Measurements from ENCODE around the gene TRIM50. TPM values are rescaled to one million over a fixed set of nuclear protein-coding genes. Genes with fewer than 3 reads are reported as not detected.

Gene TRIM50
- total and polyA plus RNA-seq, 4 donors, result 0.14 to 1.4 (median 0.15) TPM

GRCh38 chr7:73342645-73343044 lies 14.8 kb upstream of the TRIM50 start:
- no peak overlapping the region for H3K27ac ChIP-seq (ENCODE audit: low read depth in 1 of 2, low read length in 2 of 2)
- H3K9me3 ChIP-seq (ENCODE audit: control insufficient read depth in 4 of 4, low read length in 3 of 4), result no peaks in the 10 kb centered on the region
- H3K4me1 ChIP-seq (ENCODE audit: control insufficient read depth in 4 of 4, insufficient read depth in 4 of 4, low read length in 3 of 4), result peaks cover 5 to 36% (median 20%) of the 10 kb centered on the region in 4 donors
- no peak for TF ChIP-seq YY1 (IDR thresholded peaks at IDR 0.05)
- TF ChIP-seq, protein P1, sequence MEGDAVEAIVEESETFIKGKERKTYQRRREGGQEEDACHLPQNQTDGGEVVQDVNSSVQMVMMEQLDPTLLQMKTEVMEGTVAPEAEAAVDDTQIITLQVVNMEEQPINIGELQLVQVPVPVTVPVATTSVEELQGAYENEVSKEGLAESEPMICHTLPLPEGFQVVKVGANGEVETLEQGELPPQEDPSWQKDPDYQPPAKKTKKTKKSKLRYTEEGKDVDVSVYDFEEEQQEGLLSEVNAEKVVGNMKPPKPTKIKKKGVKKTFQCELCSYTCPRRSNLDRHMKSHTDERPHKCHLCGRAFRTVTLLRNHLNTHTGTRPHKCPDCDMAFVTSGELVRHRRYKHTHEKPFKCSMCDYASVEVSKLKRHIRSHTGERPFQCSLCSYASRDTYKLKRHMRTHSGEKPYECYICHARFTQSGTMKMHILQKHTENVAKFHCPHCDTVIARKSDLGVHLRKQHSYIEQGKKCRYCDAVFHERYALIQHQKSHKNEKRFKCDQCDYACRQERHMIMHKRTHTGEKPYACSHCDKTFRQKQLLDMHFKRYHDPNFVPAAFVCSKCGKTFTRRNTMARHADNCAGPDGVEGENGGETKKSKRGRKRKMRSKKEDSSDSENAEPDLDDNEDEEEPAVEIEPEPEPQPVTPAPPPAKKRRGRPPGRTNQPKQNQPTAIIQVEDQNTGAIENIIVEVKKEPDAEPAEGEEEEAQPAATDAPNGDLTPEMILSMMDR (IDR thresholded peaks at IDR 0.05; ENCODE audit: low read depth, low read length, missing input control), result peak; percentile 63
- no peak for TF ChIP-seq RXRA (IDR thresholded peaks at IDR 0.05)
- TF ChIP-seq RAD21 (IDR thresholded peaks at IDR 0.05), result peak; percentile 86 to 92
- no peak for DNase-seq (ENCODE audit: low spot score)
- H3K9ac ChIP-seq (ENCODE audit: low read depth in 1 of 2, low read length in 2 of 2), result no peak overlapping the region
- H3K36me3 ChIP-seq (ENCODE audit: control insufficient read depth in 4 of 4, insufficient read depth in 3 of 4, low read depth in 1 of 4, low read length in 3 of 4), result no peaks in the 10 kb centered on the region
- no peaks in the 10 kb centered on the region for H3K27me3 ChIP-seq (ENCODE audit: control insufficient read depth in 4 of 4, insufficient read depth in 4 of 4, low read length in 3 of 4)
- no peak overlapping the region for H3K4me3 ChIP-seq (ENCODE audit: low read depth in 1 of 3, low read length in 3 of 3)
- 44% methylated on average over 8 of the region's 8 CpGs for WGBS

DNA sequence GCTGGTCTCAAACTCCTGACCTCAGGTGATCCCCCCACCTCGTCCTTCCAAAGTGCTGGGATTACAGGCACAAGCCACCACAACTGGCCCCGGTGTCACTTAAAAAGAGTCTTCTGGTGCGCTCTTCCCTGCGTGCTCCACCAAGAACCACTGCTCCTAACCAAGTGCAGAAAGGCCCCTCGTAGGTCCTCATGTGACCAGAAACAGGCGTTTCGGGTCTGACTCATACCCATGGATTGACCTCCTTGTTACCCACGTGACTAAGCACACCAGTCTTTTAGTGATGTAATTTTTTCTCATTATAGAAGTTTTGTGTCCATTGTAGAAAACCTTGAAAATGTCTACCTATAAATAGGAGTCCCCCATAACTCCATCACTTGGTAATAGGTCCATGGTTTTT lies 14.0 kb upstream of the TRIM50 start:
- WGBS, result 69% methylated on average over 8 of the region's 8 CpGs
- Histone ChIP-seq H3K27ac (ENCODE audit: low read depth in 1 of 2, low read length in 2 of 2) (no peak overlapping the region), H3K9ac (ENCODE audit: low read depth in 1 of 2, low read length in 2 of 2) (no peak overlapping the region), H3K4me1 (ENCODE audit: control insufficient read depth in 4 of 4, insufficient read depth in 4 of 4, low read length in 3 of 4) (peaks cover 5 to 36% (median 20%) of the 10 kb centered on the region in 4 donors), H3K9me3 (ENCODE audit: control insufficient read depth in 4 of 4, low read length in 3 of 4) (no peaks in the 10 kb centered on the region), H3K27me3 (ENCODE audit: control insufficient read depth in 4 of 4, insufficient read depth in 4 of 4, low read length in 3 of 4) (no peaks in the 10 kb centered on the region), H3K4me3 (ENCODE audit: low read depth in 1 of 3, low read length in 3 of 3) (no peak overlapping the region), H3K36me3 (ENCODE audit: control insufficient read depth in 4 of 4, insufficient read depth in 3 of 4, low read depth in 1 of 4, low read length in 3 of 4) (no peaks in the 10 kb centered on the region)
- TF ChIP-seq FOXA2 (IDR thresholded peaks at IDR 0.05), result no peak
- TF ChIP-seq FOXA1 (IDR thresholded peaks at IDR 0.05), result no peak
- TF ChIP-seq HNF4A (conservative IDR thresholded peaks at IDR 0.05), result no peak
- no peak for TF ChIP-seq GABPA (IDR thresholded peaks at IDR 0.05 in 1 of 2, conservative IDR thresholded peaks at IDR 0.05 in 1 of 2)
- TF ChIP-seq, protein P2, sequence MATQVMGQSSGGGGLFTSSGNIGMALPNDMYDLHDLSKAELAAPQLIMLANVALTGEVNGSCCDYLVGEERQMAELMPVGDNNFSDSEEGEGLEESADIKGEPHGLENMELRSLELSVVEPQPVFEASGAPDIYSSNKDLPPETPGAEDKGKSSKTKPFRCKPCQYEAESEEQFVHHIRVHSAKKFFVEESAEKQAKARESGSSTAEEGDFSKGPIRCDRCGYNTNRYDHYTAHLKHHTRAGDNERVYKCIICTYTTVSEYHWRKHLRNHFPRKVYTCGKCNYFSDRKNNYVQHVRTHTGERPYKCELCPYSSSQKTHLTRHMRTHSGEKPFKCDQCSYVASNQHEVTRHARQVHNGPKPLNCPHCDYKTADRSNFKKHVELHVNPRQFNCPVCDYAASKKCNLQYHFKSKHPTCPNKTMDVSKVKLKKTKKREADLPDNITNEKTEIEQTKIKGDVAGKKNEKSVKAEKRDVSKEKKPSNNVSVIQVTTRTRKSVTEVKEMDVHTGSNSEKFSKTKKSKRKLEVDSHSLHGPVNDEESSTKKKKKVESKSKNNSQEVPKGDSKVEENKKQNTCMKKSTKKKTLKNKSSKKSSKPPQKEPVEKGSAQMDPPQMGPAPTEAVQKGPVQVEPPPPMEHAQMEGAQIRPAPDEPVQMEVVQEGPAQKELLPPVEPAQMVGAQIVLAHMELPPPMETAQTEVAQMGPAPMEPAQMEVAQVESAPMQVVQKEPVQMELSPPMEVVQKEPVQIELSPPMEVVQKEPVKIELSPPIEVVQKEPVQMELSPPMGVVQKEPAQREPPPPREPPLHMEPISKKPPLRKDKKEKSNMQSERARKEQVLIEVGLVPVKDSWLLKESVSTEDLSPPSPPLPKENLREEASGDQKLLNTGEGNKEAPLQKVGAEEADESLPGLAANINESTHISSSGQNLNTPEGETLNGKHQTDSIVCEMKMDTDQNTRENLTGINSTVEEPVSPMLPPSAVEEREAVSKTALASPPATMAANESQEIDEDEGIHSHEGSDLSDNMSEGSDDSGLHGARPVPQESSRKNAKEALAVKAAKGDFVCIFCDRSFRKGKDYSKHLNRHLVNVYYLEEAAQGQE (IDR thresholded peaks at IDR 0.05), result no peak
- DNase-seq (ENCODE audit: low spot score), result no peak

GRCh38 chr7:73340514-73340913 lies 12.6 kb upstream of the TRIM50 start:
- no peak for TF ChIP-seq SP1 (IDR thresholded peaks at IDR 0.05)
- no peak for TF ChIP-seq RXRA (IDR thresholded peaks at IDR 0.05)
- no peak for TF ChIP-seq EGR1 (IDR thresholded peaks at IDR 0.05; ENCODE audit: low read depth in 2 of 2)
- TF ChIP-seq, protein P3, sequence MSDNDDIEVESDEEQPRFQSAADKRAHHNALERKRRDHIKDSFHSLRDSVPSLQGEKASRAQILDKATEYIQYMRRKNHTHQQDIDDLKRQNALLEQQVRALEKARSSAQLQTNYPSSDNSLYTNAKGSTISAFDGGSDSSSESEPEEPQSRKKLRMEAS (IDR thresholded peaks at IDR 0.05), result no peak
- no peak for TF ChIP-seq TAF1 (conservative IDR thresholded peaks at IDR 0.05)
- no peak for TF ChIP-seq HNF4G (IDR thresholded peaks at IDR 0.05)
- no peak for TF ChIP-seq RAD21 (IDR thresholded peaks at IDR 0.05)
- no peak for TF ChIP-seq NR2F2 (IDR thresholded peaks at IDR 0.05)
- TF ChIP-seq, protein P4, sequence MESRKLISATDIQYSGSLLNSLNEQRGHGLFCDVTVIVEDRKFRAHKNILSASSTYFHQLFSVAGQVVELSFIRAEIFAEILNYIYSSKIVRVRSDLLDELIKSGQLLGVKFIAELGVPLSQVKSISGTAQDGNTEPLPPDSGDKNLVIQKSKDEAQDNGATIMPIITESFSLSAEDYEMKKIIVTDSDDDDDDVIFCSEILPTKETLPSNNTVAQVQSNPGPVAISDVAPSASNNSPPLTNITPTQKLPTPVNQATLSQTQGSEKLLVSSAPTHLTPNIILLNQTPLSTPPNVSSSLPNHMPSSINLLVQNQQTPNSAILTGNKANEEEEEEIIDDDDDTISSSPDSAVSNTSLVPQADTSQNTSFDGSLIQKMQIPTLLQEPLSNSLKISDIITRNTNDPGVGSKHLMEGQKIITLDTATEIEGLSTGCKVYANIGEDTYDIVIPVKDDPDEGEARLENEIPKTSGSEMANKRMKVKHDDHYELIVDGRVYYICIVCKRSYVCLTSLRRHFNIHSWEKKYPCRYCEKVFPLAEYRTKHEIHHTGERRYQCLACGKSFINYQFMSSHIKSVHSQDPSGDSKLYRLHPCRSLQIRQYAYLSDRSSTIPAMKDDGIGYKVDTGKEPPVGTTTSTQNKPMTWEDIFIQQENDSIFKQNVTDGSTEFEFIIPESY (IDR thresholded peaks at IDR 0.05), result no peak
- TF ChIP-seq JUND (IDR thresholded peaks at IDR 0.05), result no peak
- no peak for TF ChIP-seq HNF4A (conservative IDR thresholded peaks at IDR 0.05)
- TF ChIP-seq YY1 (IDR thresholded peaks at IDR 0.05), result no peak
- WGBS, result 87% methylated on average over 7 of the region's 7 CpGs
- H3K27me3 ChIP-seq (ENCODE audit: control insufficient read depth in 4 of 4, insufficient read depth in 4 of 4, low read length in 3 of 4), result no peaks in the 10 kb centered on the region
- H3K36me3 ChIP-seq (ENCODE audit: control insufficient read depth in 4 of 4, insufficient read depth in 3 of 4, low read depth in 1 of 4, low read length in 3 of 4), result no peaks in the 10 kb centered on the region
- H3K27ac ChIP-seq (ENCODE audit: low read depth in 1 of 2, low read length in 2 of 2), result no peak overlapping the region
- H3K9ac ChIP-seq (ENCODE audit: low read depth in 1 of 2, low read length in 2 of 2), result no peak overlapping the region
- no peak overlapping the region for H3K4me3 ChIP-seq (ENCODE audit: low read depth in 1 of 3, low read length in 3 of 3)
- no peaks in the 10 kb centered on the region for H3K9me3 ChIP-seq (ENCODE audit: control insufficient read depth in 4 of 4, low read length in 3 of 4)
- DNase-seq (ENCODE audit: low spot score), result no peak
- H3K4me1 ChIP-seq (ENCODE audit: control insufficient read depth in 4 of 4, insufficient read depth in 4 of 4, low read length in 3 of 4), result peaks cover 3 to 27% (median 16%) of the 10 kb centered on the region in 4 donors

Measured in liver (tissue), 9 donors.